ENCODE data around the gene INSR. TPM values are rescaled to one million over a fixed set of nuclear protein-coding genes. Genes with fewer than 3 reads are reported as not detected.

Gene INSR
- total RNA-seq, 1 experiment from 2014 or later = 2.5 TPM

- Histone ChIP-seq H3K9me3 (ENCODE audit: control insufficient read depth, insufficient read depth, low read depth, low read length) (no peaks in the 10 kb centered on the region), H3K4me3 (ENCODE audit: low read depth in 2 of 2, low read length in 2 of 2) (no peak overlapping the region), H3K27me3 (ENCODE audit: control insufficient read depth, insufficient read depth, low read length) (no peaks in the 10 kb centered on the region), H3K36me3 (ENCODE audit: control insufficient read depth, insufficient read depth, low read length) (no peaks in the 10 kb centered on the region), H3K4me1 (ENCODE audit: control insufficient read depth, insufficient read depth, low read length) (no peaks in the 10 kb centered on the region; the same call in 1 of the 2 replicates), H3K27ac (ENCODE audit: low read length) (no peak overlapping the region)
- intact Hi-C loops (cut with micrococcal nuclease; ENCODE audit: unreplicated experiment) = no loop called here
- ChIA-PET POLR2A (no interaction called here), CTCF (no interaction called here)
- DNase-seq (ENCODE audit: low read depth, low spot score) (no peak), ATAC-seq (no peak)
- in situ Hi-C loops (cut with HindIII; ENCODE audit: low pct_unique_long_range_greater_than_20kb, low sequenced_read_pairs) = no loop called here
- no TSS peak for BruUV-seq (replicated peaks)
- TF ChIP-seq REST (IDR thresholded peaks at IDR 0.05; ENCODE audit: insufficient read depth in 1 of 2, low read depth in 2 of 2, low read length in 1 of 2) (no peak), POLR2AphosphoS5 (IDR thresholded peaks at IDR 0.05; ENCODE audit: low read depth, low read length) (no peak), SIN3A (IDR thresholded peaks at IDR 0.05; ENCODE audit: borderline replicate concordance, insufficient read depth, low read depth, low read length) (no peak), CTCF (IDR thresholded peaks at IDR 0.05) (no peak), TCF7L2 (IDR thresholded peaks at IDR 0.05; ENCODE audit: low read depth, low read length) (no peak)
Measured at GRCh38 chr19:7138402-7138801, 155.8 kb downstream of the INSR start.

GRCh38 chr19:7137120-7137519 lies 157.1 kb downstream of the INSR start:
- ChIA-PET CTCF (interaction anchor here (0.7 kb wide), 1 partner anchor 41 kb away, joined by 3 read pairs; no protein-coding TSS in a partner anchor), POLR2A (no interaction called here)
- H3K27me3 ChIP-seq (ENCODE audit: control insufficient read depth, insufficient read depth, low read length) = no peaks in the 10 kb centered on the region
- no peaks in the 10 kb centered on the region for H3K9me3 ChIP-seq (ENCODE audit: control insufficient read depth, insufficient read depth, low read depth, low read length)
- DNase-seq (ENCODE audit: low read depth, low spot score) (no peak), ATAC-seq (no peak)
- BruUV-seq (replicated peaks) = no TSS peak
- TF ChIP-seq REST (IDR thresholded peaks at IDR 0.05; ENCODE audit: insufficient read depth in 1 of 2, low read depth in 2 of 2, low read length in 1 of 2) = no peak
- no peak for TF ChIP-seq SIN3A (IDR thresholded peaks at IDR 0.05; ENCODE audit: borderline replicate concordance, insufficient read depth, low read depth, low read length)
- TF ChIP-seq TCF7L2 (IDR thresholded peaks at IDR 0.05; ENCODE audit: low read depth, low read length) = no peak
- TF ChIP-seq CTCF (IDR thresholded peaks at IDR 0.05) = no peak
- no peak for TF ChIP-seq POLR2AphosphoS5 (IDR thresholded peaks at IDR 0.05; ENCODE audit: low read depth, low read length)
- in situ Hi-C loops (cut with HindIII; ENCODE audit: low pct_unique_long_range_greater_than_20kb, low sequenced_read_pairs) (no loop called here), intact Hi-C loops (cut with micrococcal nuclease; ENCODE audit: unreplicated experiment) (no loop called here)
- no peaks in the 10 kb centered on the region for H3K36me3 ChIP-seq (ENCODE audit: control insufficient read depth, insufficient read depth, low read length)
- H3K4me1 ChIP-seq (ENCODE audit: control insufficient read depth, insufficient read depth, low read length) = no peaks in the 10 kb centered on the region; the same call in 1 of the 2 replicates
- H3K27ac ChIP-seq (ENCODE audit: low read length) = no peak overlapping the region
- H3K4me3 ChIP-seq (ENCODE audit: low read depth in 2 of 2, low read length in 2 of 2) = no peak overlapping the region

Measured in Panc1 (cell line).